Measurements from ENCODE around the gene OPN1MW. TPM values are rescaled to one million over a fixed set of nuclear protein-coding genes. Genes with fewer than 3 reads are reported as not detected.
"Not testable (repeated sequence)": the region's sequence is repeated elsewhere in the genome, so short reads cannot be mapped to it uniquely, and the experiment has no call there.

Gene OPN1MW
- total RNA-seq, result not detected in 2 replicates

DNA sequence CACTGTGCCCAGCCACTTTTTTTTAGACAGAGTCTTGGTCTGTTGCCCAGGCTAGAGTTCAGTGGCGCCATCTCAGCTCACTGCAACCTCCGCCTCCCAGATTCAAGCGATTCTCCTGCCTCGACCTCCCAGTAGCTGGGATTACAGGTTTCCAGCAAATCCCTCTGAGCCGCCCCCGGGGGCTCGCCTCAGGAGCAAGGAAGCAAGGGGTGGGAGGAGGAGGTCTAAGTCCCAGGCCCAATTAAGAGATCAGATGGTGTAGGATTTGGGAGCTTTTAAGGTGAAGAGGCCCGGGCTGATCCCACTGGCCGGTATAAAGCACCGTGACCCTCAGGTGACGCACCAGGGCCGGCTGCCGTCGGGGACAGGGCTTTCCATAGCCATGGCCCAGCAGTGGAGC is at the start of gene OPN1MW:
Gene OPN1MW (plus strand): TSS at position 301 of the 400 bp plus-strand sequence. CDS start 82 bp downstream, at position 383.
- H3K4me3 ChIP-seq (ENCODE audit: low read depth, low read length); FAIRE-seq; H3K27me3 ChIP-seq (ENCODE audit: control insufficient read depth, insufficient read depth, low read length); DNase-seq (ENCODE audit: low read depth); H3K36me3 ChIP-seq (ENCODE audit: control insufficient read depth, insufficient read depth, low read length): not testable (repeated sequence)

DNA sequence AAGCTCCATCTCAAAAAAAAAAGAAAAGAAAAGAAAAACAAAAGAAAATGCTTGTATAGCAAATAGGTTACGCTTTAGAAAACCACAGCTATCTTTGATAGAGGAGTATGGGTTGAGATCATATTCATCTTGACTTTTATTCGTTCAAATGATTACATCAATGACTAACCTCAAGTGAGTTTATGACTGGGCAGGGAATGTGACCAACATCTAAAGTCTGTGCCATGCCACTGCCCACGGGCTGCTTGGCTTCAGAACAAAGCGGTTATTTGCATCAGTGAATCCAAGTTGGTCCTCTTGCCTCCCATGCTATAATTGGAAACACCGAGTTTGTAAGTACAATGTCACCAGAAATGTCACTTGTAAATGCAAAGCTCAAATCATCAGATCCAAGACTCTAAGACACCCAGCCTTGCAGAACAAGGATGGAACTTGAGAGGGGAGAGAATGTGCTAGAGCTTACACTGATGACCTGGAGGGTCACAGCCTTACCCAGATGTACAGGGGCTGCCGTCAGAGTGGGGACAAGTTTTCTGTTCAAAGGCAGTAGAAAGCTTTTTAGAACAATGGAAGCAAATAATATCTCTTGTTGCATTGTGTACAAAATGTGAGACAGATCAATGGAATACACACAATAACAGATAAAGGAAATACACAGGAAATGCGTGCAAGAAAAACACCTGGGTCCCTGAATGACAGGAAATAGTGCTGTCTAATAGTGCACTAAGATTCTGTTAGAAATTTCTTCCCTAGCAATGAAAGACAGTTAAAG is 46.8 kb upstream of the OPN1MW start:
- Histone ChIP-seq H3K4me3 (ENCODE audit: low read depth, low read length) (no peak overlapping the region), H3K27me3 (ENCODE audit: control insufficient read depth, insufficient read depth, low read length) (no peaks in the 10 kb centered on the region), H3K36me3 (ENCODE audit: control insufficient read depth, insufficient read depth, low read length) (no peaks in the 10 kb centered on the region)
- no peak for FAIRE-seq
- TF ChIP-seq, protein P1, sequence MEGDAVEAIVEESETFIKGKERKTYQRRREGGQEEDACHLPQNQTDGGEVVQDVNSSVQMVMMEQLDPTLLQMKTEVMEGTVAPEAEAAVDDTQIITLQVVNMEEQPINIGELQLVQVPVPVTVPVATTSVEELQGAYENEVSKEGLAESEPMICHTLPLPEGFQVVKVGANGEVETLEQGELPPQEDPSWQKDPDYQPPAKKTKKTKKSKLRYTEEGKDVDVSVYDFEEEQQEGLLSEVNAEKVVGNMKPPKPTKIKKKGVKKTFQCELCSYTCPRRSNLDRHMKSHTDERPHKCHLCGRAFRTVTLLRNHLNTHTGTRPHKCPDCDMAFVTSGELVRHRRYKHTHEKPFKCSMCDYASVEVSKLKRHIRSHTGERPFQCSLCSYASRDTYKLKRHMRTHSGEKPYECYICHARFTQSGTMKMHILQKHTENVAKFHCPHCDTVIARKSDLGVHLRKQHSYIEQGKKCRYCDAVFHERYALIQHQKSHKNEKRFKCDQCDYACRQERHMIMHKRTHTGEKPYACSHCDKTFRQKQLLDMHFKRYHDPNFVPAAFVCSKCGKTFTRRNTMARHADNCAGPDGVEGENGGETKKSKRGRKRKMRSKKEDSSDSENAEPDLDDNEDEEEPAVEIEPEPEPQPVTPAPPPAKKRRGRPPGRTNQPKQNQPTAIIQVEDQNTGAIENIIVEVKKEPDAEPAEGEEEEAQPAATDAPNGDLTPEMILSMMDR (IDR thresholded peaks at IDR 0.05; ENCODE audit: insufficient read depth, low read length, severe bottlenecking), result no peak
- DNase-seq (ENCODE audit: low read depth), result no peak

DNA sequence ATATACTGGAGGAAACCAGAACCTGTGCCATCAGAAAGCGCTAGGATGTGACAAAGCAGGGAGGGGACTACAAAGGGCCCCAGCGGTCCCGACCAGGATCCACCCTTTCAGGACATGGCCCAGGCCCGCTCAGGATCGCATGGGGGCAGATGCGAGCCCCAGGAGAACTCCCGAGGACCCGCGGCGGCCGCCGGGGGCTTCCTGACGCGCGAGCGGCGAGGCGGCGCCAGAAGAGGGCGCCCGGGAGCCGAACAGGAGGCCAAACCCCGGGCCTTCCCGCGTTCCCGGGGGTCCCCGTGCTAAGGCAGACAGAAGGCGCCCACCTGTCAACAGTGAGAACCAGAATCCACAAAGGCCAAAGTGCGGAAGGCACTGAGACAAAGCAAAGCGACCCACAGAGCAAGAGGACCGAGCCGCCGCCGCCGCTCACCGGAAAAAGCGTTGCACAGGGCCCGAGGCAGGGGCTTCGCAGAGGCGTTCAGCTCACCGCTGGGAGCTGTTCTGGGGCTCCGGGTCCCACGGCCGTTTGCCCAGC is 45.7 kb upstream of the OPN1MW start:
- Histone ChIP-seq H3K4me3 (ENCODE audit: low read depth, low read length) (peak overlapping the region; percentile 22), H3K27me3 (ENCODE audit: control insufficient read depth, insufficient read depth, low read length) (no peaks in the 10 kb centered on the region), H3K36me3 (ENCODE audit: control insufficient read depth, insufficient read depth, low read length) (no peaks in the 10 kb centered on the region)
- FAIRE-seq (no peak), DNase-seq (ENCODE audit: low read depth) (peak; percentile 2)
- TF ChIP-seq, protein P1 (IDR thresholded peaks at IDR 0.05; ENCODE audit: insufficient read depth, low read length, severe bottlenecking), result peak; percentile 81

DNA sequence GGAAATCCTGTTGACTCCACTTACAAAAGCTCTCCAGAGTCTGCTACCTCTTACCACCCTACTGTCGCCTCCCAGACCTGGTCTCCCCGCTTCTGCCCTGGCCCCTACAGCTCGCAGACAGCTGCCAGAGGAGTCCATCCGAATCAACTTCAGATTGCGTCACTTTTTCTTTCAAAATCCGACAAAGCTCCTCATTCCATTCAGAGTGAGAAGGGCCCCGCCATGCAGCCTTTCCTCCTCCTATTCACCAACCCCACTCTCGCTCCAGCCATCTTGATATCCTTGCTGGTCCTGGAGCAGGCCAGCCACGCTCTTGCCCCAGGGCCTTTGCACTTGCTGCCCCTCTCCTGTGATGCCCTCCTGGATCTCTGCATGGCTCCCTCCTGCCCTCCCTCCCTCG is 43.5 kb upstream of the OPN1MW start:
- FAIRE-seq (no peak), DNase-seq (ENCODE audit: low read depth) (no peak)
- Histone ChIP-seq H3K27me3 (ENCODE audit: control insufficient read depth, insufficient read depth, low read length) (no peaks in the 10 kb centered on the region), H3K36me3 (ENCODE audit: control insufficient read depth, insufficient read depth, low read length) (no peaks in the 10 kb centered on the region), H3K4me3 (ENCODE audit: low read depth, low read length) (no peak overlapping the region)
- TF ChIP-seq, protein P1 (IDR thresholded peaks at IDR 0.05; ENCODE audit: insufficient read depth, low read length, severe bottlenecking), result no peak

DNA sequence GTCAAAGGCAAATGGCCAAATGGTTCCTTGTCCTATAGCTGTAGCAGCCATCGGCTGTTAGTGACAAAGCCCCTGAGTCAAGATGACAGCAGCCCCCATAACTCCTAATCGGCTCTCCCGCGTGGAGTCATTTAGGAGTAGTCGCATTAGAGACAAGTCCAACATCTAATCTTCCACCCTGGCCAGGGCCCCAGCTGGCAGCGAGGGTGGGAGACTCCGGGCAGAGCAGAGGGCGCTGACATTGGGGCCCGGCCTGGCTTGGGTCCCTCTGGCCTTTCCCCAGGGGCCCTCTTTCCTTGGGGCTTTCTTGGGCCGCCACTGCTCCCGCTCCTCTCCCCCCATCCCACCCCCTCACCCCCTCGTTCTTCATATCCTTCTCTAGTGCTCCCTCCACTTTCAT is 42.2 kb upstream of the OPN1MW start:
- H3K27me3 ChIP-seq (ENCODE audit: control insufficient read depth, insufficient read depth, low read length), result no peaks in the 10 kb centered on the region
- DNase-seq (ENCODE audit: low read depth) (no peak), FAIRE-seq (no peak)
- no peak overlapping the region for H3K4me3 ChIP-seq (ENCODE audit: low read depth, low read length)
- TF ChIP-seq, protein P1 (IDR thresholded peaks at IDR 0.05; ENCODE audit: insufficient read depth, low read length, severe bottlenecking), result no peak
- no peaks in the 10 kb centered on the region for H3K36me3 ChIP-seq (ENCODE audit: control insufficient read depth, insufficient read depth, low read length)

DNA sequence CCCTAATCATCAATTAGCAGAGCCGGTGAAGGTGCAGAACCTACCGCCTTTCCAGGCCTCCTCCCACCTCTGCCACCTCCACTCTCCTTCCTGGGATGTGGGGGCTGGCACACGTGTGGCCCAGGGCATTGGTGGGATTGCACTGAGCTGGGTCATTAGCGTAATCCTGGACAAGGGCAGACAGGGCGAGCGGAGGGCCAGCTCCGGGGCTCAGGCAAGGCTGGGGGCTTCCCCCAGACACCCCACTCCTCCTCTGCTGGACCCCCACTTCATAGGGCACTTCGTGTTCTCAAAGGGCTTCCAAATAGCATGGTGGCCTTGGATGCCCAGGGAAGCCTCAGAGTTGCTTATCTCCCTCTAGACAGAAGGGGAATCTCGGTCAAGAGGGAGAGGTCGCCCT is 41.7 kb upstream of the OPN1MW start:
- no peaks in the 10 kb centered on the region for H3K27me3 ChIP-seq (ENCODE audit: control insufficient read depth, insufficient read depth, low read length)
- TF ChIP-seq, protein P1 (IDR thresholded peaks at IDR 0.05; ENCODE audit: insufficient read depth, low read length, severe bottlenecking), result no peak
- H3K4me3 ChIP-seq (ENCODE audit: low read depth, low read length), result no peak overlapping the region
- H3K36me3 ChIP-seq (ENCODE audit: control insufficient read depth, insufficient read depth, low read length), result no peaks in the 10 kb centered on the region
- DNase-seq (ENCODE audit: low read depth) (no peak), FAIRE-seq (no peak)
